Measurements from ENCODE around the gene DUOXA1.
"Not testable (repeated sequence)": the region's sequence is repeated elsewhere in the genome, so short reads cannot be mapped to it uniquely, and the experiment has no call there.

GRCh38 chr15:45073602-45074001 is 56.1 kb downstream of the DUOXA1 start:
- not testable (repeated sequence) for TF ChIP-seq POLR2A, CTCF (IDR thresholded peaks at IDR 0.05)

Measured in prostate gland (tissue), 2 donors.